ENCODE results near the gene VANGL1.

VANGL1 gene

DNA sequence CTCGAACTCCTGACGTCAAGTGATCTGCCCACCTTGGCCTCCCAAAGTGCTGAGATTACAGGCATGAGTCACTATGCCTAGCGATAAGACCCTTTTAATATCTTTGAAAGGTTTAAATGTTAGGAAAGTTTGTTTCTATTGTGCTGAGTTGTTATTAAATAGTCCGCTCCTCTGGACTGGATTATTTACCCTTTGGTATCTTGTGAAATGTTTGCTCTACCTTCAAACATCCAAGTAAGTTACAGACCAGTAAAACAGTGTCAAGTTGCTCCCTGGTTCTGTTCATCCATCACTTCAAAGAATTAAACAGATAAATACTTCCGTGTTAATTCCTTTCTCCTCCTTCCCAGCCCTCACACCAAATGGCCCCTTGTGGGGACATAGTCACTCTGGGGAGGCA lies 82.0 kb downstream of the VANGL1 start:
- DNase-seq (ENCODE audit: low read depth) = no peak
- TF ChIP-seq, protein P1, sequence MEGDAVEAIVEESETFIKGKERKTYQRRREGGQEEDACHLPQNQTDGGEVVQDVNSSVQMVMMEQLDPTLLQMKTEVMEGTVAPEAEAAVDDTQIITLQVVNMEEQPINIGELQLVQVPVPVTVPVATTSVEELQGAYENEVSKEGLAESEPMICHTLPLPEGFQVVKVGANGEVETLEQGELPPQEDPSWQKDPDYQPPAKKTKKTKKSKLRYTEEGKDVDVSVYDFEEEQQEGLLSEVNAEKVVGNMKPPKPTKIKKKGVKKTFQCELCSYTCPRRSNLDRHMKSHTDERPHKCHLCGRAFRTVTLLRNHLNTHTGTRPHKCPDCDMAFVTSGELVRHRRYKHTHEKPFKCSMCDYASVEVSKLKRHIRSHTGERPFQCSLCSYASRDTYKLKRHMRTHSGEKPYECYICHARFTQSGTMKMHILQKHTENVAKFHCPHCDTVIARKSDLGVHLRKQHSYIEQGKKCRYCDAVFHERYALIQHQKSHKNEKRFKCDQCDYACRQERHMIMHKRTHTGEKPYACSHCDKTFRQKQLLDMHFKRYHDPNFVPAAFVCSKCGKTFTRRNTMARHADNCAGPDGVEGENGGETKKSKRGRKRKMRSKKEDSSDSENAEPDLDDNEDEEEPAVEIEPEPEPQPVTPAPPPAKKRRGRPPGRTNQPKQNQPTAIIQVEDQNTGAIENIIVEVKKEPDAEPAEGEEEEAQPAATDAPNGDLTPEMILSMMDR (IDR thresholded peaks at IDR 0.05; ENCODE audit: low read depth, low read length, missing control alignments) = no peak
- H3K4me3 ChIP-seq (ENCODE audit: low read depth, low read length) = no peak overlapping the region
- in situ Hi-C loops (cut with HindIII; ENCODE audit: low sequenced_read_pairs) = no loop called here

GRCh38 chr1:115725600-115725999 lies 83.8 kb downstream of the VANGL1 start:
- TF ChIP-seq, protein P1 (IDR thresholded peaks at IDR 0.05; ENCODE audit: low read depth, low read length, missing control alignments) = no peak
- H3K4me3 ChIP-seq (ENCODE audit: low read depth, low read length) = no peak overlapping the region
- in situ Hi-C loops (cut with HindIII; ENCODE audit: low sequenced_read_pairs) = no loop called here
- DNase-seq (ENCODE audit: low read depth) = no peak

GRCh38 chr1:115726161-115726560 lies 84.4 kb downstream of the VANGL1 start:
- DNase-seq (ENCODE audit: low read depth) = no peak
- in situ Hi-C loops (cut with HindIII; ENCODE audit: low sequenced_read_pairs) = no loop called here
- TF ChIP-seq, protein P1 (IDR thresholded peaks at IDR 0.05; ENCODE audit: low read depth, low read length, missing control alignments) = no peak
- no peak overlapping the region for H3K4me3 ChIP-seq (ENCODE audit: low read depth, low read length)

- TF ChIP-seq, protein P1 (IDR thresholded peaks at IDR 0.05; ENCODE audit: low read depth, low read length, missing control alignments) = no peak
- H3K4me3 ChIP-seq (ENCODE audit: low read depth, low read length) = no peak overlapping the region
- in situ Hi-C loops (cut with HindIII; ENCODE audit: low sequenced_read_pairs) = no loop called here
- no peak for DNase-seq (ENCODE audit: low read depth)
These were observed 84.8 kb downstream of the VANGL1 start for GRCh38 chr1:115726570-115726969.

DNA sequence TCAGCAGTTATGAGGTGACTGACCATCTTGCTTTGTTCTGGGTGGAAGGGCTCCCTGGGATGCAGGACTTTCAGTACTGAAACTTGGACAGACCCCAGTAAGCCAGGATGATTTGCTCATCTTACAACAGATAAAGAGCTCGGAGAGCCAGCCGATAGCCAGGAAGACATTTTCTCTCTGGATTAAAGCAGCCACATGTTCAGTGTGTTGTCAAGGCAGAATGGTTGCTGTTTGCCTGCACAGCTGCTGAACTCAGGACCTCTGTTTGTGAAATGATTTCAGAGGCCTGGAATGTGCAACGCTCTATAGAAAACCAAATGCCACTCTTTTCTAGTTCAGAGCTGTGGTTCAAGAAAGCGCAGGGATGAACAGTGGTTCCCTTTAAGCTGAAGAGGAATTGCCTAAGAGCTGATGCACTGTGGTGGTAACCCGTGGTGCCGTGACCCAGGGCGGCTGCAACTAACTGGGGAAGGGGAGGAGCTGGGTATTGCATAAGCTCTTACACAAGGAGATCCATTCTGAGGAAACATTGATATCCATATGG lies 86.0 kb downstream of the VANGL1 start:
- DNase-seq (ENCODE audit: low read depth) = peak; percentile 57
- no peak overlapping the region for H3K4me3 ChIP-seq (ENCODE audit: low read depth, low read length)
- in situ Hi-C loops (cut with HindIII; ENCODE audit: low sequenced_read_pairs) = no loop called here
- TF ChIP-seq, protein P1 (IDR thresholded peaks at IDR 0.05; ENCODE audit: low read depth, low read length, missing control alignments) = no peak

DNA sequence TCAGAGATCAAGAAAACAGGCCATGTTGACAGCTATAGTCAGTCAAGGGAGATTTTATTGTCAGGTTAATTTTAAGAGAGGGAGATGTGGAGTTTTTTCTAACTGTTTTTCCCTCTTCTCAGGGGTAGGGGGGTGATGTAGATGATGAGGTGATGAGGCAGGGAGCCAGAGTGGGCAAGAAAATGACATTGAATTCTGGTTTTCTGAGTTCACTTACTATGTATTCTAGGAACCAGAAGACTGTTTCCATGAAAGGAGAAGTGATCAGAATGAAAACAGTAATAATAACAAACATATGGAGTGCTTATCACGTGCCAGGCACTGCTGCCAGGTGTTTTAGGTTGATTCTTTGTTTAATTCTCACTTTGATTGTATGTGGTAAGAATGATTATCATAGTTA lies 86.6 kb downstream of the VANGL1 start:
- no peak for DNase-seq (ENCODE audit: low read depth)
- in situ Hi-C loops (cut with HindIII; ENCODE audit: low sequenced_read_pairs) = no loop called here
- TF ChIP-seq, protein P1 (IDR thresholded peaks at IDR 0.05; ENCODE audit: low read depth, low read length, missing control alignments) = no peak
- H3K4me3 ChIP-seq (ENCODE audit: low read depth, low read length) = no peak overlapping the region
